G401.6 (cell line): ENCODE measurements around the gene SLC35G1.

Experiments
- FAIRE-seq: peaks from 2 replicates; lab custom pipeline; 2012; peaks lifted over from hg19 to GRCh38; lab: Jason Lieb, UNC

Gene SLC35G1

DNA sequence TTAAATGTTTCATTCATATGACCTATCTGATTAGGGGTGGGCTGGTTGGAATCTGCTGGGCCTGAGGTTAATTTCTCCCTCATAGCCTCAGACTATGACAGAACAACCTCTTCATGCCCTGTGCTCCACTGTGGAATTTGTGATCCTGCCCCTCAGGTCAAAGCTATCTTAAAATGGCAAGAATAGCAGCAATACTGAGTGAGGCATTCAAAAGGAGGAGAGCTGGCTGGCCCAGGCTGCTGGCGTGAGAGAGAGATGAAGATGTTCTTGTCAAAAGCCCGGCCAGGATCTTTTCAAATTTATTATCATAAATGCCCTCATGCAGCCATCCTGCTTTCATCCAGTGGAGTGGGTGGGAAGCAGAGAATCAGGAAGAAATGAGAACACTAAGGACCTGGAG, 58.1 kb downstream of the SLC35G1 start:
- no peak for FAIRE-seq
